GM12878 (cell line): ENCODE data around the gene MLPH. TPM values are rescaled to one million over a fixed set of nuclear protein-coding genes. Genes with fewer than 3 reads are reported as not detected.

Source experiments
- ATAC-seq: fragments of 200-7000 bp; cut with Tn5 transposase; 3 replicates; pipeline ENCODE4 v1.9.1; 2020; ENCODE audit warnings: mild to moderate bottlenecking, moderate library complexity
- BruUV-seq: library from RNA; stranded (reverse); fragments of 400-500 nt; replicated peaks from 2 replicates; lab custom pipeline; 2021; lab: Mats Ljungman, UMichigan
- CTCF ChIA-PET: fragments of 300-600 bp; sonication (Branson Sonifier 250); formaldehyde crosslinking; extraction: SDS; loops from one replicate; lab custom pipeline; 2021; ENCODE audit warnings: inconsistent platforms; lab: Yijun Ruan, JAX
- POLR2A ChIA-PET: fragments of 350-600 bp; formaldehyde crosslinking; extraction: SDS; loops from one replicate; lab custom pipeline; 2021; ENCODE audit warnings: inconsistent platforms; lab: Charles Lee
- RAD21 ChIA-PET: fragments of 300-600 bp; sonication (Branson Sonifier 250); formaldehyde crosslinking; loops from one replicate; lab custom pipeline; 2023; ENCODE audit warnings: antibody characterized with exemption; ENCODE audit not compliant: unreplicated experiment; lab: Charles Lee
- SMC1A ChIA-PET: fragments of 300-600 bp; sonication (Branson Sonifier 250); formaldehyde crosslinking; loops from one replicate; lab custom pipeline; 2023; ENCODE audit not compliant: unreplicated experiment, uncharacterized antibody; lab: Charles Lee
- DNase-seq: peaks from one replicate; pipeline ENCODE4 v3.0.0-alpha.2; 2011; ENCODE audit warnings: low read depth, low spot score
- FAIRE-seq: peaks from 3 replicates; lab custom pipeline; 2011; peaks lifted over from hg19 to GRCh38; lab: Jason Lieb, UNC
- H2AFZ ChIP-seq: 2 replicates; pipeline ENCODE4 v1.6.0; 2011; ENCODE audit warnings: low read depth, low read length, control low read depth; ENCODE audit not compliant: control insufficient read depth
- H3K27ac ChIP-seq: 2 replicates; pipeline ENCODE4 v1.5.1; 2011; ENCODE audit warnings: control low read depth; ENCODE audit not compliant: control insufficient read depth, insufficient read depth
- H3K27me3 ChIP-seq, 2 experiments: replicated peaks in 1 of 2; 2 replicates each; pipeline versions ENCODE4 v1.6.0 to v1.6.1; 2011; ENCODE audit warnings: low read length in 1 of 2; ENCODE audit not compliant: control insufficient read depth in 2 of 2, insufficient read depth in 2 of 2
- H3K36me3 ChIP-seq, 2 experiments: 2 replicates each; pipeline ENCODE4 v1.5.1; 2011; ENCODE audit warnings: low read length in 1 of 2; ENCODE audit not compliant: control insufficient read depth in 2 of 2, insufficient read depth in 2 of 2
- H3K4me1 ChIP-seq: 2 replicates; pipeline ENCODE4 v1.6.1; 2011; ENCODE audit warnings: mild to moderate bottlenecking, low read length, moderate library complexity, mixed read lengths; ENCODE audit not compliant: control insufficient read depth, insufficient read depth
- H3K4me2 ChIP-seq: 2 replicates; pipeline ENCODE4 v1.6.0; 2011; ENCODE audit warnings: control low read depth; ENCODE audit not compliant: control insufficient read depth, insufficient read depth
- H3K4me3 ChIP-seq: fragments of 200-600 bp; sonication (generic); 2 replicates; pipeline ENCODE4 v1.5.1; 2016
- H3K79me2 ChIP-seq: 2 replicates; pipeline ENCODE4 v1.6.0; 2011; ENCODE audit warnings: low read length; ENCODE audit not compliant: control insufficient read depth, insufficient read depth
- H3K9ac ChIP-seq: 2 replicates; pipeline ENCODE4 v1.8.0; 2011; ENCODE audit warnings: low read length, control low read depth, mixed read lengths; ENCODE audit not compliant: control insufficient read depth, insufficient read depth
- H3K9me3 ChIP-seq: replicated peaks from 3 replicates; pipeline ENCODE4 v1.5.1; 2011; ENCODE audit warnings: mild to moderate bottlenecking, low read length; ENCODE audit not compliant: control insufficient read depth, insufficient read depth
- H4K20me1 ChIP-seq: 2 replicates; pipeline ENCODE4 v1.6.0; 2011; ENCODE audit not compliant: control insufficient read depth, insufficient read depth
- BCL3 ChIP-seq: IDR thresholded peaks from 2 replicates; pipeline ENCODE4 v1.6.1; 2011; ENCODE audit warnings: borderline replicate concordance, low read depth, mild to moderate bottlenecking, moderate library complexity, low read length; ENCODE audit not compliant: insufficient read depth, poor library complexity, severe bottlenecking
- BHLHE40 ChIP-seq, 2 experiments: fragments of 450-650 bp in 1 of 2; IDR thresholded peaks; 2 replicates each; pipeline ENCODE4 v1.6.1; 2011 to 2017; ENCODE audit warnings: low read depth in 2 of 2, borderline replicate concordance in 1 of 2, improper control_type of control experiment in 1 of 2, low read length in 1 of 2, mild to moderate bottlenecking in 1 of 2
- HDAC6 ChIP-seq: fragments of 200-600 bp; sonication (generic); IDR thresholded peaks from one replicate; pipeline ENCODE4 v1.8.0; 2017; ENCODE audit warnings: antibody characterized with exemption; ENCODE audit not compliant: unreplicated experiment
- NR2F1 ChIP-seq: fragments of 450-650 bp; conservative IDR thresholded peaks from 2 replicates; pipeline ENCODE4 v1.6.1; 2017; ENCODE audit warnings: mild to moderate bottlenecking
- STAT1 ChIP-seq: fragments of 450-650 bp; conservative IDR thresholded peaks from 2 replicates; pipeline ENCODE4 v1.6.1; 2014; ENCODE audit warnings: antibody characterized with exemption, mild to moderate bottlenecking
- STAT3 ChIP-seq: IDR thresholded peaks from 2 replicates; pipeline ENCODE4 v1.6.1; 2011; ENCODE audit warnings: low read depth, low read length, improper control_type of control experiment
- WGBS: methylation state at CpG from one replicate; pipeline ENCODE4 v1.1.6; 2016; ENCODE audit warnings: low lambda C conversion rate; ENCODE audit not compliant: insufficient replicate concordance, insufficient coverage; ENCODE audit errors: missing lambda C conversion rate; 5-methylcytosine and 5-hydroxymethylcytosine counted together
- in situ Hi-C: fragments of 300-500 bp; cut with MboI; formaldehyde crosslinking; loops from 9 replicates; pipeline ENCODE4 v1.14.3; 2018; ENCODE audit warnings: mixed read lengths
- intact Hi-C: fragments of 100-400 bp; cut with micrococcal nuclease; formaldehyde crosslinking; loops from one replicate; pipeline ENCODE4 v1.14.2; 2022; ENCODE audit not compliant: unreplicated experiment
- polyA plus RNA-seq, 11 experiments: library from polyadenylated mRNA; depleted of rRNA in 4 of 11; unstranded in 6 of 11; stranded (reverse) in 5 of 11; fragments of >200 nt; fragmentation: Nextera tagmentation in 4 of 11; fragmentation: Illumina TruSeq in 1 of 11; extraction: Ambion mirVana in 4 of 11; extraction: Trizol in 1 of 11; gene quantifications; 1 replicate in 1 of 11; 2 replicates in 10 of 11; pipeline versions ENCODE4 v1.2.1 to v1.2.3, GENCODE V29; 2011 to 2016; ENCODE audit warnings: inconsistent platforms in 2 of 11, missing spikeins in 2 of 11, low read depth in 1 of 11
- total RNA-seq, 4 experiments: library from RNA; depleted of rRNA in 3 of 4; stranded (reverse); fragments of >200 nt in 3 of 4; fragmentation: Illumina TruSeq in 1 of 4; extraction: Trizol in 1 of 4; gene quantifications; 2 replicates each; pipeline versions ENCODE4 v1.2.1 to v1.2.3, GENCODE V29; 2013 to 2021
- TF ChIP-seq, protein P1 (sequence below): fragments of 450-650 bp; IDR thresholded peaks from 2 replicates; pipeline ENCODE4 v1.6.1; 2017; ENCODE audit warnings: mild to moderate bottlenecking, low read depth, inconsistent platforms; ENCODE audit not compliant: poor library complexity, severe bottlenecking

The MLPH gene
- total and polyA plus RNA-seq, 10 of the 15 experiments (the other 5 are each of a cell fraction or from before 2014, with no cell fraction given), result 0.16 to 0.85 TPM; not detected in 8

DNA sequence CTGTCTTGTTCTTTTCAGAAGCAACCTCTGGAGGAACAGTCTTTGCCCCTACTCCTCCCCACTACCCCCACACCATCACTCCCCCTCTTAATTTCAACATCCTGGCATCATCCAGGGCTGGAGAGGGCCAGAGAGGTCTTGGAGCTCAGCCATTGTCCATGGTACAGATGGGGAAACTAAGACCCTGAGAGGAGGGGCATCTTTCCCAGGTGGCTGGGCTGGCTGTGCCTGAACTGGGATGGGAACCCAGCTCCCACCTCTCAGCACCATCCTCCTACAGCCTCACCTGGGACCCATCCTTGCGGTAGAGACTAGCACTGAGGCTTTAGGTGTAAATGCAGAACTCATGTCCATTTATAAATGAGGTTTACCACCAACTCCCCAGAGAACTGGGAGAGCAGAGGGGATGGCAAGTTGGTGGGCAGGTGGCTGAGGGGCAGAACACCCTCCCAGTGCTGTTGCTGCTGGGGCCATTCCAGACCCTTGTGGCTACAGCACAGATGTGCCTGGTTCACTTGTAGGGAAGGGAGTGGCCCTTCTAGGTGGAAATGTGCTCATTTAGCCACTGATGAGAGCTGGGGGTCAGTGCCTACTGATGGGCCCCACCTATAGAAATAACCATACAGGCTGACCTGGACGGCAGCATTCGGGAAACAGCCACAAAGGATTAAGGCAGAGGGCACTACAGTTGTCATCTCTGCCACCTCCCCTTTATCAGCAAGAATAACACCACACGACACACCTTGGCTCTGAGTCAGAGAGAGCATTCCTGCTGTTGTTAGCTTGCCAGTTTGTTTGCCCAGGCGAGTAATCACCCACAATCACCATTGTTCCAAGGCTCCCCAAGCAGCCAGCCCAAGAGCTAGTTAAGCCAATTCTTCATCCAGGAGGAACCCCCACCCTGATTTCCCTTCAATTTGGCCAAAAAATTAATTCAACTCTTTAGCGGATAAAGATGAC, 2.1 kb downstream of the MLPH start:
- H3K27me3 ChIP-seq, result peaks cover 4 to 10% of the 10 kb centered on the region in 2 experiments; a peak in 2 of 4 replicates
- no peaks in the 10 kb centered on the region for H3K4me1 ChIP-seq
- peaks cover 14% of the 10 kb centered on the region for H3K9me3 ChIP-seq
- POLR2A ChIA-PET, result no interaction called here
- H3K27ac ChIP-seq, result no peak overlapping the region
- in situ Hi-C loops (no loop called here), intact Hi-C loops (no loop called here)
- FAIRE-seq (no peak), ATAC-seq (no peak), DNase-seq (no peak)
- H3K4me3 ChIP-seq, result no peak overlapping the region
- CTCF ChIA-PET, result interaction anchor here (1.3 kb wide), 1 partner anchor 18 kb away, joined by 4 read pairs; no protein-coding TSS in a partner anchor
- no peaks in the 10 kb centered on the region for H4K20me1 ChIP-seq
- SMC1A ChIA-PET, result no interaction called here
- no peak for TF ChIP-seq NR2F1
- TF ChIP-seq STAT1, result no peak
- no peak for TF ChIP-seq STAT3
- TF ChIP-seq HDAC6, result no peak
- TF ChIP-seq BCL3, result no peak
- no peak for TF ChIP-seq BHLHE40 (IDR thresholded peaks at IDR 0.05; ENCODE audit: borderline replicate concordance in 1 of 2, low read depth in 2 of 2, low read length in 1 of 2)
- TF ChIP-seq, protein P1, sequence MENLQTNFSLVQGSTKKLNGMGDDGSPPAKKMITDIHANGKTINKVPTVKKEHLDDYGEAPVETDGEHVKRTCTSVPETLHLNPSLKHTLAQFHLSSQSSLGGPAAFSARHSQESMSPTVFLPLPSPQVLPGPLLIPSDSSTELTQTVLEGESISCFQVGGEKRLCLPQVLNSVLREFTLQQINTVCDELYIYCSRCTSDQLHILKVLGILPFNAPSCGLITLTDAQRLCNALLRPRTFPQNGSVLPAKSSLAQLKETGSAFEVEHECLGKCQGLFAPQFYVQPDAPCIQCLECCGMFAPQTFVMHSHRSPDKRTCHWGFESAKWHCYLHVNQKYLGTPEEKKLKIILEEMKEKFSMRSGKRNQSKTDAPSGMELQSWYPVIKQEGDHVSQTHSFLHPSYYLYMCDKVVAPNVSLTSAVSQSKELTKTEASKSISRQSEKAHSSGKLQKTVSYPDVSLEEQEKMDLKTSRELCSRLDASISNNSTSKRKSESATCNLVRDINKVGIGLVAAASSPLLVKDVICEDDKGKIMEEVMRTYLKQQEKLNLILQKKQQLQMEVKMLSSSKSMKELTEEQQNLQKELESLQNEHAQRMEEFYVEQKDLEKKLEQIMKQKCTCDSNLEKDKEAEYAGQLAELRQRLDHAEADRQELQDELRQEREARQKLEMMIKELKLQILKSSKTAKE, result no peak
- no peak overlapping the region for H3K4me2 ChIP-seq
- no TSS peak for BruUV-seq
- H3K36me3 ChIP-seq, result no peaks in the 10 kb centered on the region
- H3K79me2 ChIP-seq, result no peaks in the 10 kb centered on the region
- no peak overlapping the region for H3K9ac ChIP-seq
- RAD21 ChIA-PET, result no interaction called here
- H2AFZ ChIP-seq, result no peak overlapping the region
- 34% methylated on average over 6 of the region's 6 CpGs for WGBS
